ENCODE measurements around the gene MRGPRD. TPM values are rescaled to one million over a fixed set of nuclear protein-coding genes. Genes with fewer than 3 reads are reported as not detected.

MRGPRD gene
- total and polyA plus RNA-seq, 3 experiments from 2014 or later: not detected

DNA sequence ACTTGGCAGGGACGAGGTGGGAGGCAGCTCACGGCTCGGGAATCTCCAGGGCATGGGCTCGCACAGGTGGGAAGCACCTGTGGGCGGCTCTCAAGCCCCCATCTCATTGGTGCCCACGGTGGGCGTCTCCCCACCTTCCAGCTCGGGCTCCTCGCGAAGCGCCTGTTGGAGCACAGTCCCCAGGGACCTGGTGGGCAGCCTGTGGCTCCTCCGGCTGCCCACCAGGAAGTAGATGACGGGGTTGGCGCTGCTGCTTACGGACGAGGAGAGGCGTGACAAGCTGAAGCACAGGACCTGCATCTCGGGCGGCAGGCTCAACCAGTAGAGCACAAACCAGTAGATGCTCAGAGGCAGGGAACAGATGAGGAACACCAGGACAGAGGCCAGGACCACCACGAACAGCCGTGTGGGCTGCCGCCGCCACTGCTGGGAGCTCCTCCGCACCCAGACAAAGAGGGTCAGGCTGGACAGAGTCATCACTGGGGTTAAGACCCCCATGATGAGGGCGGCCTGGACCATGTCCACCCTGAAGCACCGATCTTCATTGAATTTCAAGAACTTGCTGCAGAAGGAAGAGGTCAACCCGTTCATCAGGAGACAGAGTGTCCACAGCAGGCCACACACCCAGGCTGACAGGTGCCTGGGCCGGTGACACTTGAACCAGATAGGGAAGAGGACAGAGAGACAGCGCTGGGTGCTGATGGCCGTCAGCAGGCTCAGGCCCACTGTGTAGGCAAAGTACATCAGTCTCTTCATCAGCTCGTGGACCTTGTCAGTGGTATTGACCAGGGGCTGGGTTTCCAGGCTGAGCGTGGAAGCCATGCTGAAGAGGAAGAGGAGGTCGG lies 633 bp downstream of the MRGPRD start:
- H3K36me3 ChIP-seq (ENCODE audit: insufficient read depth, low read length): no peaks in the 10 kb centered on the region
- CTCF ChIA-PET: no interaction called here
- H3K36me3 Mint-ChIP-seq: peaks cover 0 to 3% (median 0%) of the 10 kb centered on the region in 3 donors
- no peaks in the 10 kb centered on the region for H3K4me1 ChIP-seq (ENCODE audit: insufficient read depth, low read length)
- no peak overlapping the region for H3K27ac ChIP-seq (ENCODE audit: low read depth, low read length)
- no peak overlapping the region for H3K4me3 Mint-ChIP-seq
- H3K27me3 Mint-ChIP-seq: peaks cover 3 to 15% of the 10 kb centered on the region in 2 donors
- peak overlapping the region in 1 of 8 donors; percentile 13 for H3K27ac Mint-ChIP-seq
- no peaks in the 10 kb centered on the region for H3K4me1 Mint-ChIP-seq
- H3K9me3 ChIP-seq (ENCODE audit: low read length): no peaks in the 10 kb centered on the region
- DNase-seq: peak in 1 of 5 donors; percentile 42
- H3K27me3 ChIP-seq (ENCODE audit: insufficient read depth, low read length, poor library complexity, severe bottlenecking): no peaks in the 10 kb centered on the region
- H3K9me3 Mint-ChIP-seq: peaks cover 0 to 8% (median 2%) of the 10 kb centered on the region in 5 donors
- no peak overlapping the region for H3K4me3 ChIP-seq (ENCODE audit: low read length)
- POLR2A ChIA-PET: no interaction called here

DNA sequence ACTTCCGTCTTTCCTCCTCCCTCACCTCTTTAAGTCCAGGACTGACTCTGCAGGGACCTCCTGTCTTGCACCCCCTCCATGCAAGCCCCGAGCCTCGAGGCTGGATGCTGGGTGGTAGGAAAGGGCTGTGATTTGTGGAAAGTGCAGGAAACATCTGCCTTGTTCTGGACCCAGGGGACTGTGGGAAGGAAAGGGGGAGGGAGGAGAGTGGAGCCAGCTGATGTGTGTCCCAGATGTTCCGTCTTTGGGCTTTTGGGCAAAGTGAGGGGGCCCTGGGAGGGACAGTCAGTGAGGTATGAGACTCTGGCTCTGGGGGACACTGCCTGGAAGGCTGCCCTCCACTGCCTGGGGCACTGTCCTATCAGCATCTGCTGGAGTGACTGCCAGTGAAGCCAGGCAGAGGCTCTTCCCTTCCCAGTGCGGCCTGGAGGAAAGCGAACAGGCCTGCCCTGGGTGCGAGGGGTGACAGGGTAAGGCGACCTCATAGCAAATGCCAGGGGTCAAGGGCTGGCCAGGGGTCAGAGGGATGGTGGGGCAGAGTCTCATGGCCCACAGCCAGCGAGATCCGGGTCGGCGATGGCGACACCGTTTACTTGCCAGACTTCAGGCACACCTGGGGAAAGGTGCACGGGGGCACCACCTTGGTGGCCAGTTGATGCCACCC lies 1.7 kb downstream of the MRGPRD start:
- Histone ChIP-seq H3K36me3 (ENCODE audit: insufficient read depth, low read length) (no peaks in the 10 kb centered on the region), H3K27me3 (ENCODE audit: insufficient read depth, low read length, poor library complexity, severe bottlenecking) (no peaks in the 10 kb centered on the region), H3K4me1 (ENCODE audit: insufficient read depth, low read length) (no peaks in the 10 kb centered on the region), H3K4me3 (ENCODE audit: low read length) (no peak overlapping the region), H3K27ac (ENCODE audit: low read depth, low read length) (no peak overlapping the region), H3K9me3 (ENCODE audit: low read length) (no peaks in the 10 kb centered on the region)
- CTCF ChIA-PET: no interaction called here
- H3K9me3 Mint-ChIP-seq: peaks cover 0 to 8% (median 2%) of the 10 kb centered on the region in 5 donors
- no peak overlapping the region for H3K27ac Mint-ChIP-seq
- peaks cover under 1 to 15% of the 10 kb centered on the region in 2 donors for H3K27me3 Mint-ChIP-seq
- H3K36me3 Mint-ChIP-seq: peaks cover 0 to 3% (median 0%) of the 10 kb centered on the region in 3 donors
- POLR2A ChIA-PET: no interaction called here
- DNase-seq: peak in 1 of 5 donors; percentile 13
- H3K4me1 Mint-ChIP-seq: no peaks in the 10 kb centered on the region
- H3K4me3 Mint-ChIP-seq: no peak overlapping the region

DNA sequence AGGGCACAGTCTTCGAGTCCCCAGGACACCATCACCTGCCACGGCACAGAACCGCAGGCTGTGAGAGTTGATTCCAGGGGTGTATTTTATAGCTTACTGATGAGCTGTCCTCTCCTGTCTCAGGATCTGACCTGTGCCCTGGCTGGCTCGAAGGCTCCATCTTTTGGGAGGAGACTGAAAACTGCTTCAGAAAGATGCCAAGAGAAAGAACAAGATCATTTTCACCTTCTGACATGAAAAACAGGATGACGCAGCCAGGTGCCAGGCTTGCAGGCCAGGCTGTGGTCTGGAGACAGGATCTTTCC lies 2.2 kb downstream of the MRGPRD start:
- no peaks in the 10 kb centered on the region for H3K9me3 ChIP-seq (ENCODE audit: low read length)
- peaks cover 0 to 8% (median 2%) of the 10 kb centered on the region in 5 donors for H3K9me3 Mint-ChIP-seq
- H3K27ac Mint-ChIP-seq: no peak overlapping the region
- peaks cover 0 to 15% of the 10 kb centered on the region in 2 donors for H3K27me3 Mint-ChIP-seq
- H3K4me3 Mint-ChIP-seq: no peak overlapping the region
- ChIA-PET CTCF (no interaction called here), POLR2A (no interaction called here)
- H3K4me3 ChIP-seq (ENCODE audit: low read length): no peak overlapping the region
- peaks cover 0 to 3% (median 0%) of the 10 kb centered on the region in 3 donors for H3K36me3 Mint-ChIP-seq
- no peaks in the 10 kb centered on the region for H3K4me1 ChIP-seq (ENCODE audit: insufficient read depth, low read length)
- H3K27ac ChIP-seq (ENCODE audit: low read depth, low read length): no peak overlapping the region
- H3K27me3 ChIP-seq (ENCODE audit: insufficient read depth, low read length, poor library complexity, severe bottlenecking): no peaks in the 10 kb centered on the region
- H3K4me1 Mint-ChIP-seq: no peaks in the 10 kb centered on the region
- H3K36me3 ChIP-seq (ENCODE audit: insufficient read depth, low read length): no peaks in the 10 kb centered on the region
- DNase-seq: peak in 1 of 5 donors; percentile 15

DNA sequence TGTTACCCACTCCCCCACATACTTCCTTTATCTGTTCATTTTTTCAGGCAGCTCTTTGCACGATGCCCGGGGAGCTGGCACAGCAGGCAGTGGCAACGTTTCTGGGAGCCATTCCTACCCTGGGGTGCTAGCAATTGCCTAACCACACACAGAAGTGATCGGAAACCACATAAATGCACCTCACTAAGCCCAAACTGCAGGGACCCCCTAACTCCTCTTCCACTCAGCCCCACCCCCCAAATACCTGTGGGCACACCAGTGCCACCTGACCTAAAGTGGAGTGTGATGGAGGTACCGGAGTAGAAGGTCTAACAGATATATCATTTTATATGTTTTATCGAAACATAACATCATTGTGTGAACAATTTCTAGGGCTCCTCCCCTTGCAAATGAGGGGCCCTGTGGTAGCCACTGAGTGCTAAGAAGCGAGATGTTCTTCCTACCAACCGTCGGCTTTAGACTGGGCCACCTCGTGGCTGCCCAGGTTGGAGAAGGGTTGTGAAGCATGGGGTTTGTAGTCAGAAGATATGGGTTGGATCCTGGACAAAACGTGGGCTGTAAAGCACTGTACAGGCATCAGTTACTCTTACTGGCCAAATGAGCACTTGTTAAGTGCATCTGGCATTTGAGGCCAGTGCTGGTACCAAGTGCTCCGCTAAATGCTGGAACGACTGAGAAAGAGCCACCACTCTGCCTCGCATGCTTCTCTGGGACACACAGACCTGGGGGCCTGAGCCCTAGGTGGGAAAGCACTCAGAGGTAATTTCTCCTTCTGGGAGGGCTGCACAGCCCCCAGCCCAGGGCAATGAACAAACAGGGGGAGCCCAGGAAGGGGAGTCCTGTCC lies 2.8 kb downstream of the MRGPRD start:
- peak in 1 of 5 donors; percentile 6 for DNase-seq
- peaks cover 0 to 15% of the 10 kb centered on the region in 2 donors for H3K27me3 Mint-ChIP-seq
- H3K36me3 Mint-ChIP-seq: peaks cover 0 to 3% (median 0%) of the 10 kb centered on the region in 3 donors
- H3K4me3 Mint-ChIP-seq: no peak overlapping the region
- H3K4me1 ChIP-seq (ENCODE audit: insufficient read depth, low read length): no peaks in the 10 kb centered on the region
- ChIA-PET CTCF (no interaction called here), POLR2A (no interaction called here)
- no peak overlapping the region for H3K27ac ChIP-seq (ENCODE audit: low read depth, low read length)
- no peaks in the 10 kb centered on the region for H3K9me3 ChIP-seq (ENCODE audit: low read length)
- no peaks in the 10 kb centered on the region for H3K27me3 ChIP-seq (ENCODE audit: insufficient read depth, low read length, poor library complexity, severe bottlenecking)
- no peaks in the 10 kb centered on the region for H3K36me3 ChIP-seq (ENCODE audit: insufficient read depth, low read length)
- H3K4me1 Mint-ChIP-seq: no peaks in the 10 kb centered on the region
- H3K9me3 Mint-ChIP-seq: peaks cover 0 to 7% (median 2%) of the 10 kb centered on the region in 5 donors
- H3K4me3 ChIP-seq (ENCODE audit: low read length): no peak overlapping the region
- H3K27ac Mint-ChIP-seq: no peak overlapping the region

DNA sequence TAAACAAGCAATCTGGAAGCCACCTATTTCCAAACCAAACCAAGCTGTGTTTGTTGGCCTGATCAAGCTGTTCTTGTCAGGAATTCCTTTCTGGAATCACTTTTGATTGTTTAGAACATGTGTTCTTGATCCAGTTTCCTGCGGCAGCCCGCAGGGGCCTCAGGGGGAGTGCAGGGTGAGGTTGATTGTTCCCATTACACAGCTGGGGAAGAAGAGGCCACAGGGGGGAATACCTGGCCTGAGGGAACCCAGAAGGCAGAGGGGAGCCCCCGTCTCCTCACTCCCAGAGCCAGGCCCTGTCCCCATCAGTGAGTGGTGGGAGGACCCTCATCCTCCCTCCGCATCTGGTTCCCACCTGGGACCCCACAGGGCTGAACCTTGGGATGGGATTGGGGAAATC lies 4.2 kb downstream of the MRGPRD start:
- peak in 1 of 5 donors; percentile 9 for DNase-seq
- peaks cover 0 to 3% (median 0%) of the 10 kb centered on the region in 3 donors for H3K36me3 Mint-ChIP-seq
- H3K27me3 Mint-ChIP-seq: peaks cover 4 to 15% of the 10 kb centered on the region in 2 donors
- H3K4me1 Mint-ChIP-seq: no peaks in the 10 kb centered on the region
- Histone ChIP-seq H3K4me1 (ENCODE audit: insufficient read depth, low read length) (no peaks in the 10 kb centered on the region), H3K36me3 (ENCODE audit: insufficient read depth, low read length) (no peaks in the 10 kb centered on the region), H3K27me3 (ENCODE audit: insufficient read depth, low read length, poor library complexity, severe bottlenecking) (no peaks in the 10 kb centered on the region), H3K9me3 (ENCODE audit: low read length) (no peaks in the 10 kb centered on the region), H3K27ac (ENCODE audit: low read depth, low read length) (no peak overlapping the region), H3K4me3 (ENCODE audit: low read length) (no peak overlapping the region)
- ChIA-PET CTCF (no interaction called here), POLR2A (no interaction called here)
- H3K27ac Mint-ChIP-seq: no peak overlapping the region
- H3K9me3 Mint-ChIP-seq: no peaks in the 10 kb centered on the region
- H3K4me3 Mint-ChIP-seq: no peak overlapping the region

DNA sequence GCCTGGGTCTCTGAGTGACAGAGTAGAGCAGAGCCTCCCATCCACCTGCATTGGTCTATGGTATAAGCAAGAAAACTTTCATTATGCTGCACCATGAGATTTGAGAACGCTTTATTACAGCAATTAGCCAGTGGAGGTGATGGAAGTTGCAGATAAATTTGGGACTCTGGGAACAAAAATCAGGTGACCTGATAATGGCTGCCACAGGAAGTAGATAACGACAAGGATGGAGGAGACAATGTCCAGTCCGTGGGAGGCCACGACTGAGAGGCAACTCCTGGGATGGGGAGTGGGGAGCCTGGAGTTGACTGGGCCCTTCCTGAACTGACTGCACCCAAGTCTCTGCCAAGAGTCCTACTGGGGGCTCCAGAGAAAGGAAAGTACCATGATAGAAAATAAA lies 4.7 kb downstream of the MRGPRD start:
- DNase-seq: peak in 1 of 5 donors; percentile 14
- H3K4me1 Mint-ChIP-seq: no peaks in the 10 kb centered on the region
- no peak overlapping the region for H3K4me3 ChIP-seq (ENCODE audit: low read length)
- no peaks in the 10 kb centered on the region for H3K36me3 ChIP-seq (ENCODE audit: insufficient read depth, low read length)
- H3K9me3 Mint-ChIP-seq: no peaks in the 10 kb centered on the region
- POLR2A ChIA-PET: no interaction called here
- peaks cover 0 to 3% (median 0%) of the 10 kb centered on the region in 3 donors for H3K36me3 Mint-ChIP-seq
- no peak overlapping the region for H3K27ac ChIP-seq (ENCODE audit: low read depth, low read length)
- H3K9me3 ChIP-seq (ENCODE audit: low read length): no peaks in the 10 kb centered on the region
- no peaks in the 10 kb centered on the region for H3K4me1 ChIP-seq (ENCODE audit: insufficient read depth, low read length)
- H3K4me3 Mint-ChIP-seq: no peak overlapping the region
- H3K27me3 ChIP-seq (ENCODE audit: insufficient read depth, low read length, poor library complexity, severe bottlenecking): no peaks in the 10 kb centered on the region
- H3K27ac Mint-ChIP-seq: no peak overlapping the region
- CTCF ChIA-PET: no interaction called here
- H3K27me3 Mint-ChIP-seq: peaks cover 7 to 20% of the 10 kb centered on the region in 2 donors

DNA sequence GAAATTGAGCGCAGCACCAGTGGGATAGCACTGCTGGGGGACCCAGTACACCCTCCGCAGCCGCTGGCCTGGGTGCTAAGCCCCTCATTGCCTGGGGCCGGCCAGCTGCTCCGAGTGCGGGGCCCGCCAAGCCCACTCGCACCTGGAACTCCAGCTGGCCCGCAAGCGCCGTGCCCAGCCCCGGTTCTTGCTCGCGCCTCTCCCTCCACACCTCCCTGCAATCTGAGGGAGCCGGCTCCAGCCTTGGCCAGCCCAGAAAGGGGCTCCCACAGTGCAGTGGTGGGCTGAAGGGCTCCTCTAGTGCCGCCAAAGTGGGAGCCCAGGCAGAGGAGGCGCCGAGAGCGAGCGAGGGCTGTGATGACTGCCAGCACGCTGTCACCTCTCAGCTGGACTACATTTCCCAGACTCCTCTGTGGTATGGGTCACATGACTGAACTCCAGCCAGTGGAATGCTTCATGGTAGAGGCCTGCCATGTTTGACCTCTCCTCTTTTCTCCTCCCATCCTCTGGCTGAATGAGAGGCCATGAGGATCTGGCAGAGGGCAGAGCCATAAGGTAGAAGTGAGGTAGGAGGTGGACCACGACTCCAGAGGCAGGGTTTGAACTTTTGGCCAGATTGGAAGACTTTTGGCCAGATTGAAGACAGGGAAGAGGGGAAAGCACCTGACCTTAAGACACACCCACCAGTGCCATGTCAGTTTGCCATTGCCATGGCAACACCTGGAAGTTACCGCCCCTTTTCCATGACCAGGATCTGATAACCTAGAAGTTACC lies 6.2 kb downstream of the MRGPRD start:
- ChIA-PET CTCF (interaction anchor here (1.1 kb wide), 1 partner anchor 36 kb away, joined by 3 read pairs; no protein-coding TSS in a partner anchor), POLR2A (no interaction called here)
- Mint-ChIP-seq H3K4me1 (no peaks in the 10 kb centered on the region), H3K9me3 (no peaks in the 10 kb centered on the region), H3K36me3 (no peaks in the 10 kb centered on the region), H3K4me3 (no peak overlapping the region), H3K27me3 (peaks cover 7 to 16% of the 10 kb centered on the region in 2 donors), H3K27ac (peak overlapping the region in 1 of 8 donors; percentile 60)
- no peaks in the 10 kb centered on the region for H3K4me1 ChIP-seq (ENCODE audit: insufficient read depth, low read length)
- H3K9me3 ChIP-seq (ENCODE audit: low read length): no peaks in the 10 kb centered on the region
- H3K27me3 ChIP-seq (ENCODE audit: insufficient read depth, low read length, poor library complexity, severe bottlenecking): no peaks in the 10 kb centered on the region
- H3K36me3 ChIP-seq (ENCODE audit: insufficient read depth, low read length): no peaks in the 10 kb centered on the region
- no peak overlapping the region for H3K4me3 ChIP-seq (ENCODE audit: low read length)
- H3K27ac ChIP-seq (ENCODE audit: low read depth, low read length): no peak overlapping the region
- peak in 1 of 5 donors; percentile 26 for DNase-seq
